SKM-1 treated with dmso at 0.1 percent for 144 hours (cell line): Measurements from ENCODE around the gene TSHZ2.
"Not testable (repeated sequence)": the region's sequence is repeated elsewhere in the genome, so short reads cannot be mapped to it uniquely, and the experiment has no call there.

Source experiments
- DNase-seq: peaks from one replicate; lab custom pipeline; 2025; ENCODE audit not compliant: unreplicated experiment; lab: John Stamatoyannopoulos, UW

The TSHZ2 gene

GRCh38 chr20:53365076-53365475, 392.9 kb downstream of the TSHZ2 start:
- no peak for DNase-seq

- no peak for DNase-seq
These were observed 393.4 kb downstream of the TSHZ2 start for GRCh38 chr20:53365539-53366075.

- DNase-seq, result not testable (repeated sequence)
These were observed 394.8 kb downstream of the TSHZ2 start for GRCh38 chr20:53366928-53367327.

- no peak for DNase-seq
These were observed 397.7 kb downstream of the TSHZ2 start for GRCh38 chr20:53369871-53370270.

GRCh38 chr20:53370345-53370961, 398.3 kb downstream of the TSHZ2 start:
- DNase-seq, result no peak

- DNase-seq, result no peak
These were observed 399.1 kb downstream of the TSHZ2 start for GRCh38 chr20:53371216-53371615.

- DNase-seq, result no peak
These were observed 403.9 kb downstream of the TSHZ2 start for GRCh38 chr20:53376021-53376420.

- DNase-seq, result no peak
These were observed 407.1 kb downstream of the TSHZ2 start for GRCh38 chr20:53379014-53379832.

- DNase-seq, result no peak
These were observed 407.6 kb downstream of the TSHZ2 start for GRCh38 chr20:53379833-53380120.

GRCh38 chr20:53381568-53382262, 409.6 kb downstream of the TSHZ2 start:
- DNase-seq, result no peak

GRCh38 chr20:53382263-53382844, 410.2 kb downstream of the TSHZ2 start:
- DNase-seq, result no peak

GRCh38 chr20:53383916-53384315, 411.8 kb downstream of the TSHZ2 start:
- no peak for DNase-seq

- no peak for DNase-seq
These were observed 412.2 kb downstream of the TSHZ2 start for GRCh38 chr20:53384392-53384791.

GRCh38 chr20:53385941-53386767, 414.0 kb downstream of the TSHZ2 start:
- no peak for DNase-seq

GRCh38 chr20:53387983-53388675, 416.0 kb downstream of the TSHZ2 start:
- DNase-seq, result no peak

GRCh38 chr20:53389516-53390300, 417.6 kb downstream of the TSHZ2 start:
- DNase-seq, result no peak

GRCh38 chr20:53390770-53391169, 418.6 kb downstream of the TSHZ2 start:
- DNase-seq, result no peak

- DNase-seq, result no peak
These were observed 422.3 kb downstream of the TSHZ2 start for GRCh38 chr20:53394433-53394832.

- no peak for DNase-seq
These were observed 423.2 kb downstream of the TSHZ2 start for GRCh38 chr20:53395188-53395923.
